ENCODE data around the gene MAN2A1. TPM values are rescaled to one million over a fixed set of nuclear protein-coding genes. Genes with fewer than 3 reads are reported as not detected.

Gene MAN2A1
- total RNA-seq, 1 donor from 2014 or later = 85.0 TPM

- Histone ChIP-seq H3K4me3 (ENCODE audit: low read depth, low read length) (no peak overlapping the region), H3K27me3 (ENCODE audit: control insufficient read depth, insufficient read depth, low read length) (no peaks in the 10 kb centered on the region), H3K36me3 (ENCODE audit: control insufficient read depth, insufficient read depth, low read length) (peaks cover 1% of the 10 kb centered on the region)
- DNase-seq (ENCODE audit: low read depth) = peak; percentile 15
- no peak for FAIRE-seq
- TF ChIP-seq, protein P1, sequence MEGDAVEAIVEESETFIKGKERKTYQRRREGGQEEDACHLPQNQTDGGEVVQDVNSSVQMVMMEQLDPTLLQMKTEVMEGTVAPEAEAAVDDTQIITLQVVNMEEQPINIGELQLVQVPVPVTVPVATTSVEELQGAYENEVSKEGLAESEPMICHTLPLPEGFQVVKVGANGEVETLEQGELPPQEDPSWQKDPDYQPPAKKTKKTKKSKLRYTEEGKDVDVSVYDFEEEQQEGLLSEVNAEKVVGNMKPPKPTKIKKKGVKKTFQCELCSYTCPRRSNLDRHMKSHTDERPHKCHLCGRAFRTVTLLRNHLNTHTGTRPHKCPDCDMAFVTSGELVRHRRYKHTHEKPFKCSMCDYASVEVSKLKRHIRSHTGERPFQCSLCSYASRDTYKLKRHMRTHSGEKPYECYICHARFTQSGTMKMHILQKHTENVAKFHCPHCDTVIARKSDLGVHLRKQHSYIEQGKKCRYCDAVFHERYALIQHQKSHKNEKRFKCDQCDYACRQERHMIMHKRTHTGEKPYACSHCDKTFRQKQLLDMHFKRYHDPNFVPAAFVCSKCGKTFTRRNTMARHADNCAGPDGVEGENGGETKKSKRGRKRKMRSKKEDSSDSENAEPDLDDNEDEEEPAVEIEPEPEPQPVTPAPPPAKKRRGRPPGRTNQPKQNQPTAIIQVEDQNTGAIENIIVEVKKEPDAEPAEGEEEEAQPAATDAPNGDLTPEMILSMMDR (IDR thresholded peaks at IDR 0.05; ENCODE audit: insufficient read depth, low read length, severe bottlenecking) = no peak
These were observed 123.0 kb downstream of the MAN2A1 start for GRCh38 chr5:109812698-109813097.

- H3K4me3 ChIP-seq (ENCODE audit: low read depth, low read length) = no peak overlapping the region
- peaks cover 1% of the 10 kb centered on the region for H3K36me3 ChIP-seq (ENCODE audit: control insufficient read depth, insufficient read depth, low read length)
- FAIRE-seq (no peak), DNase-seq (ENCODE audit: low read depth) (no peak)
- TF ChIP-seq, protein P1 (IDR thresholded peaks at IDR 0.05; ENCODE audit: insufficient read depth, low read length, severe bottlenecking) = no peak
- no peaks in the 10 kb centered on the region for H3K27me3 ChIP-seq (ENCODE audit: control insufficient read depth, insufficient read depth, low read length)
These were observed 127.0 kb downstream of the MAN2A1 start for GRCh38 chr5:109816732-109817131.

DNA sequence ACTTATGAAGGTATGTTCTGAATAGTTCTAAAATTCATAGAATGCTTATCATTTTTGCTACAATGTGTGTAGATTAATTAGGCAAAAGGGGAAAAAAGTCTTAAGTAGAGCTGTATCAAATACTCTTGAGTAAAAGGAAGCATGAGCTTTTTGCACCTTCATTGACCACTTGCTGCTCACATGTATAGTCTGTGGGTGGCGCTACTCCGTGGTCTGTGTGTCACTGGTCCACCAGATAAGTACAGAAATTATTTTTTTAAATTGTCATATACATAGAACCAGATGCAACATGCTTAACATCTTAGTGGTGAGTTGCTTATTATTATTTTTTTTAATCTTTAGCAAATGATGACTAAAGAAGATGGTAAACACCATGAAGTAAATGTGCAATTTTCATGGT lies 130.2 kb downstream of the MAN2A1 start:
- DNase-seq (ENCODE audit: low read depth) = no peak
- Histone ChIP-seq H3K4me3 (ENCODE audit: low read depth, low read length) (no peak overlapping the region), H3K27me3 (ENCODE audit: control insufficient read depth, insufficient read depth, low read length) (no peaks in the 10 kb centered on the region), H3K36me3 (ENCODE audit: control insufficient read depth, insufficient read depth, low read length) (peaks cover 1% of the 10 kb centered on the region)
- no peak for FAIRE-seq
- TF ChIP-seq, protein P1 (IDR thresholded peaks at IDR 0.05; ENCODE audit: insufficient read depth, low read length, severe bottlenecking) = no peak

DNA sequence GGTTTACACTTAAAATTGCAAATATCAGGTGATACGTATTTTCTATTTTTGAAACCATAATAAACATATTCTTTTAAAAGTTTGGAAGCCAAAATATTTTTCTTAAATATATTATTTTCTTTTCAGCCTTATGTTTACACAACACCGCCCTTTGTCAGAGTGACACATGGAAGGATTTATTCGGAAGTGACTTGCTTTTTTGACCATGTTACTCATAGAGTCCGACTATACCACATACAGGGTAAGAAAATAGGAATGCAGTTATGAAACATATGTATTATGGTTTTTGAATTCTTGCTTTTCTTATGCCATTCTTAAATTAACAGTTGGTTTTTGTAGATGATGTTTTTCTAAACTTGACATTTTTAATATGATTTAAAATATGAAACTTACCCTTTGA lies 133.9 kb downstream of the MAN2A1 start:
- TF ChIP-seq, protein P1 (IDR thresholded peaks at IDR 0.05; ENCODE audit: insufficient read depth, low read length, severe bottlenecking) = no peak
- FAIRE-seq (no peak), DNase-seq (ENCODE audit: low read depth) (peak; percentile 86)
- Histone ChIP-seq H3K27me3 (ENCODE audit: control insufficient read depth, insufficient read depth, low read length) (no peaks in the 10 kb centered on the region), H3K4me3 (ENCODE audit: low read depth, low read length) (no peak overlapping the region), H3K36me3 (ENCODE audit: control insufficient read depth, insufficient read depth, low read length) (no peaks in the 10 kb centered on the region)

GRCh38 chr5:109825450-109825849 lies 135.7 kb downstream of the MAN2A1 start:
- no peaks in the 10 kb centered on the region for H3K27me3 ChIP-seq (ENCODE audit: control insufficient read depth, insufficient read depth, low read length)
- DNase-seq (ENCODE audit: low read depth) = peak; percentile 72
- H3K4me3 ChIP-seq (ENCODE audit: low read depth, low read length) = no peak overlapping the region
- H3K36me3 ChIP-seq (ENCODE audit: control insufficient read depth, insufficient read depth, low read length) = no peaks in the 10 kb centered on the region
- FAIRE-seq = no peak
- TF ChIP-seq, protein P1 (IDR thresholded peaks at IDR 0.05; ENCODE audit: insufficient read depth, low read length, severe bottlenecking) = no peak

GRCh38 chr5:109826426-109826825 lies 136.7 kb downstream of the MAN2A1 start:
- H3K36me3 ChIP-seq (ENCODE audit: control insufficient read depth, insufficient read depth, low read length) = no peaks in the 10 kb centered on the region
- no peak overlapping the region for H3K4me3 ChIP-seq (ENCODE audit: low read depth, low read length)
- TF ChIP-seq, protein P1 (IDR thresholded peaks at IDR 0.05; ENCODE audit: insufficient read depth, low read length, severe bottlenecking) = no peak
- no peaks in the 10 kb centered on the region for H3K27me3 ChIP-seq (ENCODE audit: control insufficient read depth, insufficient read depth, low read length)
- DNase-seq (ENCODE audit: low read depth) (peak; percentile 92), FAIRE-seq (no peak)

Measured in bronchial epithelial cell (primary cell).